Suprapubic skin (tissue), 3 donors: ENCODE measurements around the gene TRIM47.

Experiments
- POLR2A ChIP-seq, 2 donors: fragments of 450-650 bp; IDR thresholded peaks; one replicate each; pipeline ENCODE4 v1.6.1; 2017; ENCODE audit warnings: antibody characterized with exemption in 2 of 2, mild to moderate bottlenecking in 2 of 2, moderate library complexity in 2 of 2
- TF ChIP-seq, protein P1 (sequence below), 2 donors: fragments of 200-600 bp in 1 of 2; fragments of 450-650 bp in 1 of 2; sonication (generic) in 1 of 2; IDR thresholded peaks; one replicate each; pipeline ENCODE4 v1.5.1; 2016 to 2019; ENCODE audit warnings: antibody characterized with exemption in 2 of 2, mild to moderate bottlenecking in 1 of 2, moderate library complexity in 1 of 2

DNA sequence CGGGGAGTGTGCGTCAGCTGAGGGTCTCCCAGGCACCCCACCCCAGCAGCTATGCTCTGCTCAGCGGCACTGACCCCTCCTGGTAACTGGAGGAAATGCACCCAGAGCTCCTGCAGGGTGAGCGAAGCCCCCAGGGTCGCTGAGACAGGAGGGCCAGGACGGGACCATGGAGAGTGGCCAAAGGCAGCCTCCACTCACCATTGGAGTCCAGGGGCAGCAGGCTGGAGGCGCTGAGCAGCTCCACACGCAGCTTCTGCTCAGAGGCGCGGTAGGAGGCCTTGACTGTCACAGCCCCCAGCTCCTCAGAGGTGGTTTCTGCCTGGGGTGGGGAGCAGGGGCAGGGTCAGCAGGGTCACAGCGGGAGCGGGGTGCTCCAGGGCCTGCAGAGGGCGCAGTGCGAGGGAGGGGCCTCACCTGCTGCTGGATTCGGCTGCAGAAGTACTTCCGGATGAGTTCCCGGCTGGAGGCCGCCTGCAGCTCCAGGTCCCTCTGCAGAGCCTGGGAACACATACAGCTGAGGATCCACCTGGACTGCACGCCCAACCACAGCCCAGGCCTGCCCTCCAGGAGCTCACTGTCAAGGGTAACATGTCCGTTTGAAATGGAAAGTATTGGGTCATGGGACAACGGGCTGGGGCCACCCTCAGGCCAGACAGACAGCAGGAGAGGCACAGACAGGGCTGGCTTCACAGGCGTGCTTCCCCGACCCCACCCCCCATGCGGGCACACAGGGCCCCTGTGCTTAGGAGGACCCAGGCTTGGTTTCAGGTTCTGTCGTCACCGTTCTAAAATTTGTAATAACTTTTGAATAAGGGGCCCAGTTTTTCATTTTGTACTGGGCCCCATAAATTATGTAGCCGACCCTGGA is 48.0 kb downstream of the TRIM47 start:
- TF ChIP-seq, protein P1, sequence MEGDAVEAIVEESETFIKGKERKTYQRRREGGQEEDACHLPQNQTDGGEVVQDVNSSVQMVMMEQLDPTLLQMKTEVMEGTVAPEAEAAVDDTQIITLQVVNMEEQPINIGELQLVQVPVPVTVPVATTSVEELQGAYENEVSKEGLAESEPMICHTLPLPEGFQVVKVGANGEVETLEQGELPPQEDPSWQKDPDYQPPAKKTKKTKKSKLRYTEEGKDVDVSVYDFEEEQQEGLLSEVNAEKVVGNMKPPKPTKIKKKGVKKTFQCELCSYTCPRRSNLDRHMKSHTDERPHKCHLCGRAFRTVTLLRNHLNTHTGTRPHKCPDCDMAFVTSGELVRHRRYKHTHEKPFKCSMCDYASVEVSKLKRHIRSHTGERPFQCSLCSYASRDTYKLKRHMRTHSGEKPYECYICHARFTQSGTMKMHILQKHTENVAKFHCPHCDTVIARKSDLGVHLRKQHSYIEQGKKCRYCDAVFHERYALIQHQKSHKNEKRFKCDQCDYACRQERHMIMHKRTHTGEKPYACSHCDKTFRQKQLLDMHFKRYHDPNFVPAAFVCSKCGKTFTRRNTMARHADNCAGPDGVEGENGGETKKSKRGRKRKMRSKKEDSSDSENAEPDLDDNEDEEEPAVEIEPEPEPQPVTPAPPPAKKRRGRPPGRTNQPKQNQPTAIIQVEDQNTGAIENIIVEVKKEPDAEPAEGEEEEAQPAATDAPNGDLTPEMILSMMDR (IDR thresholded peaks at IDR 0.05) = peak in 1 of 2 donors; percentile 44
- TF ChIP-seq POLR2A (IDR thresholded peaks at IDR 0.05) = no peak
